Ascending aorta (tissue), 2 donors: ENCODE data around the gene ZNHIT3. TPM values are rescaled to one million over a fixed set of nuclear protein-coding genes. Genes with fewer than 3 reads are reported as not detected.

Experiments
- DNase-seq, 2 donors: peaks; one replicate each; pipeline ENCODE4 v3.0.0-alpha.2; 2019; ENCODE audit warnings: low spot score in 2 of 2
- H3K27ac ChIP-seq, 2 donors: fragments of 200-600 bp; sonication (generic); one replicate each; pipeline ENCODE4 v1.5.1; 2016 to 2017; ENCODE audit warnings: mild to moderate bottlenecking in 1 of 2
- H3K27me3 ChIP-seq: fragments of 200-600 bp; sonication (generic); one replicate; pipeline ENCODE4 v1.5.1; 2017
- H3K36me3 ChIP-seq, 2 donors: fragments of 200-600 bp; sonication (generic); one replicate each; pipeline ENCODE4 v1.5.1; 2016
- H3K4me1 ChIP-seq, 2 donors: fragments of 200-600 bp; sonication (generic); one replicate each; pipeline ENCODE4 v1.5.1; 2016 to 2017; ENCODE audit warnings: mild to moderate bottlenecking in 1 of 2
- H3K4me3 ChIP-seq, 2 donors: fragments of 200-600 bp; sonication (generic); one replicate each; pipeline ENCODE4 v1.5.1; 2016 to 2017; ENCODE audit warnings: mild to moderate bottlenecking in 1 of 2
- H3K9me3 ChIP-seq, 2 donors: fragments of 200-600 bp; sonication (generic); one replicate each; pipeline ENCODE4 v1.5.1; 2016
- CTCF ChIP-seq, 3 experiments: fragments of 200-600 bp in 2 of 3; fragments of 450-650 bp in 1 of 3; sonication (generic) in 2 of 3; IDR thresholded peaks; one replicate each; pipeline ENCODE4 v1.5.1; 2016 to 2019; ENCODE audit warnings: antibody characterized with exemption in 3 of 3, mild to moderate bottlenecking in 1 of 3, moderate library complexity in 1 of 3
- intact Hi-C: fragments of 100-400 bp; cut with DNase I; formaldehyde crosslinking; loops from one replicate; pipeline ENCODE4 v1.15.1; 2023
- total RNA-seq: library from RNA; depleted of rRNA; stranded (reverse); fragments of >200 nt; gene quantifications from one replicate; pipeline ENCODE4 v1.1.0, GENCODE V29; 2016

ZNHIT3 gene
- total RNA-seq, 1 donor from 2014 or later = 49.4 TPM

- DNase-seq = no peak
- Histone ChIP-seq H3K27ac (no peak overlapping the region), H3K9me3 (no peaks in the 10 kb centered on the region), H3K4me1 (no peaks in the 10 kb centered on the region), H3K27me3 (no peaks in the 10 kb centered on the region), H3K4me3 (no peak overlapping the region), H3K36me3 (no peaks in the 10 kb centered on the region)
- no peak for TF ChIP-seq CTCF (IDR thresholded peaks at IDR 0.05)
- intact Hi-C loops = no loop called here
Observed at GRCh38 chr17:36468903-36469635, 17.4 kb upstream of the ZNHIT3 start.

- Histone ChIP-seq H3K4me3 (no peak overlapping the region), H3K27ac (no peak overlapping the region), H3K9me3 (no peaks in the 10 kb centered on the region), H3K36me3 (no peaks in the 10 kb centered on the region), H3K27me3 (no peaks in the 10 kb centered on the region), H3K4me1 (no peaks in the 10 kb centered on the region)
- DNase-seq = no peak
- TF ChIP-seq CTCF (IDR thresholded peaks at IDR 0.05) = no peak
- intact Hi-C loops = no loop called here
Observed at GRCh38 chr17:36469733-36470132, 16.7 kb upstream of the ZNHIT3 start.

- DNase-seq = no peak
- no peaks in the 10 kb centered on the region for H3K4me1 ChIP-seq
- H3K27me3 ChIP-seq = no peaks in the 10 kb centered on the region
- H3K36me3 ChIP-seq = no peaks in the 10 kb centered on the region
- TF ChIP-seq CTCF (IDR thresholded peaks at IDR 0.05) = no peak
- H3K9me3 ChIP-seq = no peaks in the 10 kb centered on the region
- H3K27ac ChIP-seq = no peak overlapping the region
- intact Hi-C loops = no loop called here
- no peak overlapping the region for H3K4me3 ChIP-seq
Observed at GRCh38 chr17:36470499-36470898, 16.0 kb upstream of the ZNHIT3 start.

GRCh38 chr17:36474571-36474970, 11.9 kb upstream of the ZNHIT3 start:
- no peaks in the 10 kb centered on the region for H3K27me3 ChIP-seq
- intact Hi-C loops = no loop called here
- no peak for DNase-seq

GRCh38 chr17:36475346-36475970, 11.0 kb upstream of the ZNHIT3 start:
- TF ChIP-seq CTCF (IDR thresholded peaks at IDR 0.05) = no peak
- no peaks in the 10 kb centered on the region for H3K4me1 ChIP-seq
- no peaks in the 10 kb centered on the region for H3K36me3 ChIP-seq
- intact Hi-C loops = no loop called here
- H3K9me3 ChIP-seq = no peaks in the 10 kb centered on the region
- H3K27me3 ChIP-seq = no peaks in the 10 kb centered on the region
- DNase-seq = no peak
- no peak overlapping the region for H3K4me3 ChIP-seq
- H3K27ac ChIP-seq = no peak overlapping the region

More at GRCh38 chr17:36474571-36474970, 11.9 kb upstream of the ZNHIT3 start:
- no peaks in the 10 kb centered on the region for H3K36me3 ChIP-seq
- no peak overlapping the region for H3K4me3 ChIP-seq
- no peaks in the 10 kb centered on the region for H3K4me1 ChIP-seq
- no peak for TF ChIP-seq CTCF (IDR thresholded peaks at IDR 0.05)
- H3K9me3 ChIP-seq = no peaks in the 10 kb centered on the region
- no peak overlapping the region for H3K27ac ChIP-seq
